DOHH2 (cell line): ENCODE data around the gene PHKA2.

Experiments used
- H3F3A ChIP-seq: fragments of 200-600 bp; sonication (generic), shearing (Covaris generic); 2 replicates; pipeline ENCODE4 v1.6.0; 2016; ENCODE audit warnings: antibody characterized with exemption, mild to moderate bottlenecking; ENCODE audit not compliant: control insufficient read depth, insufficient read depth
- H3K27ac ChIP-seq: fragments of 200-600 bp; sonication (generic); 2 replicates; pipeline ENCODE4 v1.5.1; 2014; ENCODE audit warnings: low read depth, mild to moderate bottlenecking, low read length, moderate library complexity
- H3K27me3 ChIP-seq: fragments of 200-600 bp; sonication (generic); 2 replicates; pipeline ENCODE4 v1.6.1; 2014; ENCODE audit warnings: mild to moderate bottlenecking, low read length, mixed read lengths; ENCODE audit not compliant: control insufficient read depth
- H3K36me3 ChIP-seq: fragments of 200-600 bp; sonication (generic); 2 replicates; pipeline ENCODE4 v1.6.1; 2014; ENCODE audit warnings: mild to moderate bottlenecking, low read length, moderate library complexity, mixed read lengths; ENCODE audit not compliant: control insufficient read depth
- H3K4me1 ChIP-seq: fragments of 200-600 bp; sonication (generic); 2 replicates; pipeline ENCODE4 v1.6.1; 2014; ENCODE audit warnings: mild to moderate bottlenecking, low read length, mixed read lengths; ENCODE audit not compliant: control insufficient read depth
- H3K4me2 ChIP-seq: fragments of 200-600 bp; sonication (generic); 2 replicates; pipeline ENCODE4 v1.6.0; 2014; ENCODE audit warnings: mild to moderate bottlenecking, low read length, moderate library complexity
- H3K4me3 ChIP-seq: fragments of 200-600 bp; sonication (generic); 2 replicates; pipeline ENCODE4 v1.5.1; 2014; ENCODE audit warnings: mild to moderate bottlenecking, low read length, mixed read lengths
- H3K79me2 ChIP-seq: fragments of 200-600 bp; sonication (generic); 2 replicates; pipeline ENCODE4 v1.6.1; 2014; ENCODE audit warnings: mild to moderate bottlenecking, low read length, mixed read lengths; ENCODE audit not compliant: control insufficient read depth
- H3K9me2 ChIP-seq: fragments of 200-600 bp; sonication (generic); replicated peaks from 2 replicates; pipeline ENCODE4 v1.6.1; 2014; ENCODE audit warnings: mild to moderate bottlenecking, low read length, mixed read lengths; ENCODE audit not compliant: control insufficient read depth
- H3K9me3 ChIP-seq: fragments of 200-600 bp; sonication (generic); 2 replicates; pipeline ENCODE4 v1.6.1; 2014; ENCODE audit warnings: antibody characterized with exemption, low read length, mixed read lengths; ENCODE audit not compliant: control insufficient read depth, insufficient read depth
- H4K20me1 ChIP-seq: fragments of 200-600 bp; sonication (generic); 2 replicates; pipeline ENCODE4 v1.6.0; 2014; ENCODE audit warnings: low read depth, mild to moderate bottlenecking, antibody characterized with exemption, low read length, moderate library complexity; ENCODE audit not compliant: control insufficient read depth, insufficient read depth
- CTCF ChIP-seq: fragments of 200-600 bp; sonication (generic); IDR thresholded peaks from one replicate; pipeline ENCODE4 v1.5.1; 2014; ENCODE audit warnings: antibody characterized with exemption, mild to moderate bottlenecking, low read depth, low read length; ENCODE audit not compliant: poor library complexity, severe bottlenecking
- EZH2phosphoT487 ChIP-seq: fragments of 200-600 bp; sonication (generic); IDR thresholded peaks from 2 replicates; pipeline ENCODE4 v1.6.1; 2017; ENCODE audit warnings: borderline replicate concordance, mild to moderate bottlenecking, antibody characterized with exemption, low read length, moderate library complexity, mixed read lengths

PHKA2 gene

GRCh38 chrX:18917831-18918230 lies 66.1 kb downstream of the PHKA2 start:
- Histone ChIP-seq H3K4me3 (no peak overlapping the region), H3K4me2 (no peak overlapping the region), H3K79me2 (no peaks in the 10 kb centered on the region), H3K36me3 (peaks cover 12% of the 10 kb centered on the region; the same call in 1 of the 2 replicates), H4K20me1 (no peaks in the 10 kb centered on the region), H3F3A (no peaks in the 10 kb centered on the region), H3K9me2 (no peaks in the 10 kb centered on the region), H3K4me1 (no peaks in the 10 kb centered on the region), H3K27ac (no peak overlapping the region), H3K27me3 (no peaks in the 10 kb centered on the region), H3K9me3 (no peaks in the 10 kb centered on the region)
- TF ChIP-seq EZH2phosphoT487 (no peak), CTCF (no peak)

DNA sequence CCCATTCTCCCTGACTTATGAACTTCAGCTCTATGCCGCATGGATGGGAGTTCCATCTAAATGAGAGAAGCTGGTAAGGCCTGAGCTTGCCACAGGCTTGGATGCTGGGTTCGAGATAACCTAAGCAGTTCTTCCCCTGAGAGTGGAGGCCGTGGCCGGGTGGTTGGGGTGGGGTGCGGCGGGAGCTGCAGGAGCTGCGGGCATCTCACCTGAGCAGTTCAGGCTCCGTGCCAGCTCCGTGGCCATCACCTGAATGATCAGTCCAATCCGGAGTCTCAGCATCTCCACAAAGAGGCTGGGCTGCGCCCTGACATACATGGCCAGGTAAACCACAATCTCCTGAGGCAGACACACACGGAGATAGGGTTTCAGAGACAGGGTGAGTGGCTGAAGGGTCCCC lies 77.6 kb downstream of the PHKA2 start:
- peaks cover 3% of the 10 kb centered on the region; the same call in 1 of the 2 replicates for H3K36me3 ChIP-seq

GRCh38 chrX:18900401-18900976 lies 83.4 kb downstream of the PHKA2 start:
- no peak for TF ChIP-seq CTCF
- no peak for TF ChIP-seq EZH2phosphoT487
- H3F3A ChIP-seq, result no peaks in the 10 kb centered on the region
- H3K9me3 ChIP-seq, result no peaks in the 10 kb centered on the region
- H3K79me2 ChIP-seq, result no peaks in the 10 kb centered on the region
- no peaks in the 10 kb centered on the region for H3K9me2 ChIP-seq
- no peaks in the 10 kb centered on the region for H3K4me1 ChIP-seq
- H3K27ac ChIP-seq, result no peak overlapping the region
- H4K20me1 ChIP-seq, result no peaks in the 10 kb centered on the region
- H3K36me3 ChIP-seq, result no peaks in the 10 kb centered on the region
- no peak overlapping the region for H3K4me3 ChIP-seq
- no peaks in the 10 kb centered on the region for H3K27me3 ChIP-seq
- H3K4me2 ChIP-seq, result no peak overlapping the region

More for the DNA sequence above, 77.6 kb downstream of the PHKA2 start:
- Histone ChIP-seq H3K9me3 (no peaks in the 10 kb centered on the region), H3K4me2 (no peak overlapping the region), H3K9me2 (no peaks in the 10 kb centered on the region), H3K4me3 (no peak overlapping the region), H3K4me1 (no peaks in the 10 kb centered on the region), H3F3A (no peaks in the 10 kb centered on the region), H3K27me3 (no peaks in the 10 kb centered on the region), H4K20me1 (no peaks in the 10 kb centered on the region), H3K79me2 (no peaks in the 10 kb centered on the region), H3K27ac (no peak overlapping the region)
- TF ChIP-seq EZH2phosphoT487 (no peak), CTCF (no peak)
